H9 (cell line): Measurements from ENCODE around the gene CAMK2B. TPM values are rescaled to one million over a fixed set of nuclear protein-coding genes. Genes with fewer than 3 reads are reported as not detected.

Experiments
- DNase-seq: peaks from one replicate; pipeline ENCODE4 v3.0.0-alpha.2; 2017
- H2AFZ ChIP-seq: one replicate; pipeline ENCODE4 v1.6.1; 2013; ENCODE audit warnings: mild to moderate bottlenecking, low read length, control low read depth, moderate library complexity
- H2AK5ac ChIP-seq: 2 replicates; pipeline ENCODE4 v1.6.1; 2013; ENCODE audit warnings: low read length, control low read depth, mixed read lengths; ENCODE audit not compliant: insufficient read length
- H2BK120ac ChIP-seq: one replicate; pipeline ENCODE4 v1.6.1; 2013; ENCODE audit warnings: low read depth, mild to moderate bottlenecking, low read length, control low read depth, inconsistent platforms; ENCODE audit not compliant: poor library complexity, severe bottlenecking
- H2BK12ac ChIP-seq: 2 replicates; pipeline ENCODE4 v1.6.1; 2013; ENCODE audit warnings: low read length, control low read depth, mixed read lengths, low read depth; ENCODE audit not compliant: insufficient read length
- H2BK15ac ChIP-seq: 2 replicates; pipeline ENCODE4 v1.6.1; 2013; ENCODE audit warnings: low read depth, low read length, control low read depth
- H2BK20ac ChIP-seq: one replicate; pipeline ENCODE4 v1.6.1; 2013; ENCODE audit warnings: low read depth, mild to moderate bottlenecking, low read length, control low read depth, inconsistent platforms; ENCODE audit not compliant: poor library complexity, severe bottlenecking
- H2BK5ac ChIP-seq: 2 replicates; pipeline ENCODE4 v1.6.1; 2013; ENCODE audit warnings: low read length, control low read depth, mixed read lengths; ENCODE audit not compliant: insufficient read length
- H3K14ac ChIP-seq: 2 replicates; pipeline ENCODE4 v1.6.1; 2013; ENCODE audit warnings: low read length, control low read depth; ENCODE audit not compliant: insufficient read depth
- H3K18ac ChIP-seq: 2 replicates; pipeline ENCODE4 v1.6.1; 2013; ENCODE audit warnings: low read depth, mild to moderate bottlenecking, mixed read lengths, low read length, control low read depth; ENCODE audit not compliant: insufficient read length
- H3K23ac ChIP-seq: 2 replicates; pipeline ENCODE4 v1.6.1; 2013; ENCODE audit warnings: low read length, control low read depth, mixed read lengths, low read depth; ENCODE audit not compliant: insufficient read length
- H3K23me2 ChIP-seq: 2 replicates; pipeline ENCODE4 v1.6.1; 2013; ENCODE audit warnings: low read depth, mild to moderate bottlenecking, mixed read lengths, low read length, control low read depth; ENCODE audit not compliant: insufficient read length, poor library complexity, severe bottlenecking
- H3K27ac ChIP-seq: 2 replicates; pipeline ENCODE4 v1.5.1; 2013; ENCODE audit warnings: low read length, control low read depth, mixed read lengths, low read depth; ENCODE audit not compliant: insufficient read length
- H3K27me3 ChIP-seq: 2 replicates; pipeline ENCODE4 v1.6.1; 2013; ENCODE audit warnings: low read length, control low read depth, inconsistent platforms; ENCODE audit not compliant: insufficient read depth
- H3K4ac ChIP-seq: 2 replicates; pipeline ENCODE4 v1.6.1; 2013; ENCODE audit warnings: low read depth, mild to moderate bottlenecking, control low read depth, inconsistent platforms, low read length, moderate library complexity
- H3K4me1 ChIP-seq: 2 replicates; pipeline ENCODE4 v1.6.1; 2013; ENCODE audit warnings: low read length, control low read depth, inconsistent platforms; ENCODE audit not compliant: insufficient read depth
- H3K4me2 ChIP-seq: 2 replicates; pipeline ENCODE4 v1.6.1; 2013; ENCODE audit warnings: low read length, control low read depth, mixed read lengths; ENCODE audit not compliant: insufficient read length, insufficient read depth
- H3K56ac ChIP-seq: 2 replicates; pipeline ENCODE4 v1.6.1; 2013; ENCODE audit warnings: low read depth, mild to moderate bottlenecking, mixed read lengths, low read length, control low read depth; ENCODE audit not compliant: insufficient read length
- H3K79me1 ChIP-seq: 2 replicates; pipeline ENCODE4 v1.6.1; 2013; ENCODE audit warnings: low read depth, mild to moderate bottlenecking, moderate library complexity, low read length, control low read depth, inconsistent platforms; ENCODE audit not compliant: insufficient read depth, poor library complexity, severe bottlenecking
- H3K79me2 ChIP-seq: 2 replicates; pipeline ENCODE4 v1.6.1; 2013; ENCODE audit warnings: low read length, control low read depth, inconsistent platforms; ENCODE audit not compliant: insufficient read depth
- H3K9ac ChIP-seq: 2 replicates; pipeline ENCODE4 v1.6.1; 2013; ENCODE audit warnings: low read length, control low read depth, mixed read lengths; ENCODE audit not compliant: insufficient read length; ENCODE audit errors: extremely low read depth
- H3K9me3 ChIP-seq: one replicate; pipeline ENCODE4 v1.6.1; 2013; ENCODE audit warnings: low read depth, low read length, inconsistent platforms; ENCODE audit not compliant: control insufficient read depth
- H3T11ph ChIP-seq: one replicate; pipeline ENCODE4 v1.6.1; 2013; ENCODE audit warnings: mild to moderate bottlenecking, low read length, control low read depth, inconsistent platforms
- H4K20me1 ChIP-seq: one replicate; pipeline ENCODE4 v1.6.1; 2013; ENCODE audit not compliant: control insufficient read depth, insufficient read length, insufficient read depth
- H4K5ac ChIP-seq: 2 replicates; pipeline ENCODE4 v1.6.1; 2013; ENCODE audit warnings: low read depth, mild to moderate bottlenecking, mixed read lengths, low read length, control low read depth; ENCODE audit not compliant: insufficient read length
- H4K8ac ChIP-seq: replicated peaks from 2 replicates; pipeline ENCODE4 v1.6.1; 2013; ENCODE audit warnings: low read length, control low read depth, mixed read lengths, low read depth; ENCODE audit not compliant: insufficient read length
- H4K91ac ChIP-seq: 2 replicates; pipeline ENCODE4 v1.6.1; 2013; ENCODE audit warnings: low read depth, mild to moderate bottlenecking, moderate library complexity, mixed read lengths, low read length, control low read depth; ENCODE audit not compliant: insufficient read length
- H3K27ac Mint-ChIP-seq, 3 experiments: 2 replicates in 2 of 3; 3 replicates in 1 of 3; pipeline ENCODE4 v1.8.0; 2020 to 2021; ENCODE audit warnings: mixed read lengths in 3 of 3, mild to moderate bottlenecking in 1 of 3, moderate library complexity in 1 of 3
- H3K27me3 Mint-ChIP-seq: 2 replicates; pipeline ENCODE4 v1.8.0; 2021; ENCODE audit warnings: low read depth, mild to moderate bottlenecking, moderate library complexity, mixed read lengths
- H3K36me3 Mint-ChIP-seq, 3 experiments: 2 replicates in 2 of 3; 3 replicates in 1 of 3; pipeline ENCODE4 v1.8.0; 2020 to 2021; ENCODE audit warnings: low read depth in 3 of 3, mixed read lengths in 3 of 3; ENCODE audit not compliant: insufficient read depth in 1 of 3
- H3K4me1 Mint-ChIP-seq, 2 experiments: 2 replicates each; pipeline ENCODE4 v1.8.0; 2020; ENCODE audit warnings: mixed read lengths in 2 of 2
- H3K4me3 Mint-ChIP-seq, 2 experiments: 2 replicates in 1 of 2; 3 replicates in 1 of 2; pipeline ENCODE4 v1.8.0; 2020 to 2021; ENCODE audit warnings: mild to moderate bottlenecking in 2 of 2, mixed read lengths in 2 of 2, moderate library complexity in 1 of 2
- H3K9me3 Mint-ChIP-seq, 2 experiments: 2 replicates in 1 of 2; 3 replicates in 1 of 2; pipeline ENCODE4 v1.8.0; 2020; ENCODE audit warnings: mild to moderate bottlenecking in 2 of 2, mixed read lengths in 2 of 2, moderate library complexity in 1 of 2
- WGBS: extraction: QIAGEN DNeasy Blood & Tissue Kit; methylation state at CpG from one replicate; pipeline ENCODE4 v1.1.7; 2013; ENCODE audit warnings: missing lambda C conversion rate, low lambda C conversion rate, mixed read lengths; ENCODE audit not compliant: insufficient read length; ENCODE audit errors: extremely low coverage; 5-methylcytosine and 5-hydroxymethylcytosine counted together
- total RNA-seq: library from RNA; stranded (reverse); gene quantifications from 2 replicates; pipeline ENCODE4 v1.2.1, GENCODE V29; 2021
- TF ChIP-seq, protein P1 (sequence below): fragments of 200-600 bp; sonication (generic); conservative IDR thresholded peaks from 3 replicates; pipeline ENCODE4 v1.8.0; 2021; ENCODE audit warnings: antibody characterized with exemption, mild to moderate bottlenecking

The CAMK2B gene
- total RNA-seq, 1 experiment from 2014 or later = 0.17 TPM

DNA sequence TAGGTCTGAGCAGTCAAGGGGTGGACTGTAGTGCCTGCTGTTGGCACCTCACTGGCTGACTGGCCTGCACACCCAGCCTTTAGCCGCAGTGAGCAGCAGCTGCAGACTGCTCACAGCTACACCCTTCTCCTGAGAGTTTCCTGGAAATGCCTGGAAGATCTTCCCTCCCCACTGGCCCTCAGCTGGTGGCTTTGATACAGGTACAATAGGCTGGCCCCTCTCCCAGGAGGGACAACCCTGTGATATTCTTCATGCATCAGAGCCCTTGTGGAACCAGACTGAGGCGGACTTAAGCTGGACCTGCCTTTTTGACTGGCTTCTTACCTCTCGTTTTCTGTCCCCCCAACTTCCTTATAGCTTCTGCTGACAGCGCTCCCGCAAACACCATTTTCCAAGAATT lies 142.6 kb downstream of the CAMK2B start:
- Mint-ChIP-seq H3K4me1 (peaks cover 17 to 21% of the 10 kb centered on the region in 2 experiments), H3K9me3 (peaks cover 11 to 12% of the 10 kb centered on the region in 2 experiments; a peak in 4 of 5 replicates), H3K27ac (no peak overlapping the region), H3K27me3 (peaks cover 20% of the 10 kb centered on the region), H3K36me3 (peaks cover 0 to 7% (median 2%) of the 10 kb centered on the region in 3 experiments; a peak in 2 of 7 replicates), H3K4me3 (no peak overlapping the region)
- Histone ChIP-seq H2BK15ac (no peak overlapping the region), H2BK5ac (no peak overlapping the region), H2AK5ac (no peak overlapping the region), H3K23me2 (no peaks in the 10 kb centered on the region), H2BK120ac (no peak overlapping the region), H3T11ph (no peak overlapping the region), H2AFZ (no peak overlapping the region), H3K27ac (no peak overlapping the region), H3K4me1 (no peaks in the 10 kb centered on the region), H3K23ac (no peak overlapping the region), H3K79me2 (no peaks in the 10 kb centered on the region), H3K14ac (no peak overlapping the region), H2BK12ac (no peak overlapping the region), H3K4me2 (no peak overlapping the region), H3K4ac (no peak overlapping the region), H2BK20ac (no peak overlapping the region), H4K8ac (no peak overlapping the region), H3K27me3 (no peaks in the 10 kb centered on the region), H4K91ac (no peak overlapping the region), H4K20me1 (no peaks in the 10 kb centered on the region), H3K9ac (no peak overlapping the region), H3K9me3 (peaks cover 7% of the 10 kb centered on the region), H3K56ac (no peak overlapping the region), H4K5ac (no peak overlapping the region), H3K18ac (no peak overlapping the region), H3K79me1 (no peaks in the 10 kb centered on the region)
- TF ChIP-seq, protein P1, sequence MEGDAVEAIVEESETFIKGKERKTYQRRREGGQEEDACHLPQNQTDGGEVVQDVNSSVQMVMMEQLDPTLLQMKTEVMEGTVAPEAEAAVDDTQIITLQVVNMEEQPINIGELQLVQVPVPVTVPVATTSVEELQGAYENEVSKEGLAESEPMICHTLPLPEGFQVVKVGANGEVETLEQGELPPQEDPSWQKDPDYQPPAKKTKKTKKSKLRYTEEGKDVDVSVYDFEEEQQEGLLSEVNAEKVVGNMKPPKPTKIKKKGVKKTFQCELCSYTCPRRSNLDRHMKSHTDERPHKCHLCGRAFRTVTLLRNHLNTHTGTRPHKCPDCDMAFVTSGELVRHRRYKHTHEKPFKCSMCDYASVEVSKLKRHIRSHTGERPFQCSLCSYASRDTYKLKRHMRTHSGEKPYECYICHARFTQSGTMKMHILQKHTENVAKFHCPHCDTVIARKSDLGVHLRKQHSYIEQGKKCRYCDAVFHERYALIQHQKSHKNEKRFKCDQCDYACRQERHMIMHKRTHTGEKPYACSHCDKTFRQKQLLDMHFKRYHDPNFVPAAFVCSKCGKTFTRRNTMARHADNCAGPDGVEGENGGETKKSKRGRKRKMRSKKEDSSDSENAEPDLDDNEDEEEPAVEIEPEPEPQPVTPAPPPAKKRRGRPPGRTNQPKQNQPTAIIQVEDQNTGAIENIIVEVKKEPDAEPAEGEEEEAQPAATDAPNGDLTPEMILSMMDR = no peak
- DNase-seq = no peak
- no CpG with 5 or more reads among the region's 5 CpGs for WGBS
